HL-60 (cell line): Measurements from ENCODE around the gene CTSL.

Source experiments
- SPI1 ChIP-seq: IDR thresholded peaks from 2 replicates; pipeline ENCODE4 v1.6.1; 2012; ENCODE audit warnings: low read depth, mild to moderate bottlenecking, borderline replicate concordance
- TF ChIP-seq, protein P1 (sequence below): IDR thresholded peaks from one replicate; pipeline ENCODE4 v1.5.1; 2011; ENCODE audit warnings: low read length, control low read depth, inconsistent platforms; ENCODE audit not compliant: insufficient read depth

DNA sequence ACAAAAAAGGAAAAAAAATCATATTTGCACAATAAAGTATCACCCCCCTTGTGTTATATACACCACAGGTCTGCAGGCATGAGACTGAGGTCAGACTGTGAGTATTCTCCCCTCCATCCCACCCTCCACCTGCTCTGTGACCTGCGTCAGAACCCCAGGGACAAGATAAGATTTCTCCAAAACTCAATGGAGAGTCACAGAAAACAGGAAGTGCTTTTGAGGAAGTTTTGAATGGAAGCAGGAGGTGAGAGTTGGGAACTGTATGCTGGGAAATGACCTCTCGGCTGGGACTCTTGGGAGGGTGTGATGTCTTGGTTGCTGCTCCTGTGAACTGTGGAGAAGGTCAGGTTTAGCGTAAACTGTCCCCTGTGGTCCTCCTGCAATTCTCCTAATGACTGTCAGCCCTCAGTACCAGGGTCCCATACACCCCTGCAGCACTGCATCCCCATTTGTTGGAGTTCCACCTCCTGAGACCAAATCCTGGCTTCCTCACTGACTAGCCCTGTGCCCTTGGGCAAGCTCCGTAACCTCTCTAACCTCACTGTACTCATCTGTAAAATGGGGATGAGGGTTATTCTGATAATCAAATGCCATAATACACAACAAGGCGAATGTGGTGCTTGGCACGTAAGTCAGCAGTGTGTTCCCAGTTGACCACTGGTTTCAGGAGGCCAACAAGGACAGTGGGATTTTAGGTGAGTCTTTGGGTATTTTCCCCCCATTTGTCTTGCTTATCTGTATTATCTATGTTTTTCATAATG, 6.9 kb upstream of the CTSL start:
- TF ChIP-seq, protein P1, sequence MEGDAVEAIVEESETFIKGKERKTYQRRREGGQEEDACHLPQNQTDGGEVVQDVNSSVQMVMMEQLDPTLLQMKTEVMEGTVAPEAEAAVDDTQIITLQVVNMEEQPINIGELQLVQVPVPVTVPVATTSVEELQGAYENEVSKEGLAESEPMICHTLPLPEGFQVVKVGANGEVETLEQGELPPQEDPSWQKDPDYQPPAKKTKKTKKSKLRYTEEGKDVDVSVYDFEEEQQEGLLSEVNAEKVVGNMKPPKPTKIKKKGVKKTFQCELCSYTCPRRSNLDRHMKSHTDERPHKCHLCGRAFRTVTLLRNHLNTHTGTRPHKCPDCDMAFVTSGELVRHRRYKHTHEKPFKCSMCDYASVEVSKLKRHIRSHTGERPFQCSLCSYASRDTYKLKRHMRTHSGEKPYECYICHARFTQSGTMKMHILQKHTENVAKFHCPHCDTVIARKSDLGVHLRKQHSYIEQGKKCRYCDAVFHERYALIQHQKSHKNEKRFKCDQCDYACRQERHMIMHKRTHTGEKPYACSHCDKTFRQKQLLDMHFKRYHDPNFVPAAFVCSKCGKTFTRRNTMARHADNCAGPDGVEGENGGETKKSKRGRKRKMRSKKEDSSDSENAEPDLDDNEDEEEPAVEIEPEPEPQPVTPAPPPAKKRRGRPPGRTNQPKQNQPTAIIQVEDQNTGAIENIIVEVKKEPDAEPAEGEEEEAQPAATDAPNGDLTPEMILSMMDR = no peak
- peak; percentile 71 for TF ChIP-seq SPI1
